Suppressor macrophage (primary cell): ENCODE results near the gene CASKIN1.

ENCODE experiments used
- DNase-seq, 4 experiments: peaks; one replicate each; pipeline ENCODE4 v3.0.0-alpha.2; 2020 to 2022

Gene CASKIN1

DNA sequence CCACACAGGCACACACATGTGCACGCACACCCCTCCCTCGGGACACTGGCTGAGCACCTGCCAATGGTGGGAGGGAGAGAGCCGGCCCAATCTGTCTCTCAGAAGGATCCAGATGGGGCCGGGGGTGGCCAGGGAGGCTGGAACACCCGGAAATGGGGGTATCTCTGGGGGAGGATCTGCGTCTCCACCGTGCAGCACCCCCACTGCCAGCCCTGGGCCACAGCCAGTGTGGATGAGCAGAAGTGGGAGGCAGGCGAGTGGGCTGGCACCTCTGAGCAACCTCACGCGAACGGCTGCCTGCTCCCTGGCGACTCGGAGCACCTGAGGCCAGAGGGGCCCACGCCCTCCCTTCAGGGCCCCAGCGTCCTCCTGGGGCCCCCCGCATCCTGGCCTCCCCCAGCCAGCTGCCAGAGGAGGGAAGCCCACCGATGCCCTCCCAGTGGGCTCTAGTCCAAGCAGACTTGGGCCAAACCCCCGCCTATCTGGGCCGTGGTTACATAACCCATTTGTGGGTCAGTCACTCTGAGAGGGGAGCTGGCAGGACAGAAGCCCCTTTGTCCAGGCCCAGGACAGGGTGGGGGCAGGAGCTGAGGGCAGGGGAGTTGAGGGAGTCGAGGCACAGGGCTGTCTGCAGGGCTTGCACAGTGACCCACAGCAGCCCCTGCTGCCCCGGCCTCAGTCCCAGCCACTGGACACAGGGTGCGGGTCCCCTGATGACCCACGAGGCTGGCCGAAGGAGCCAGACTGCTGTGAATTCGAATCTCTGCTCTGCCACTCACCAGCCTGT lies 5.6 kb downstream of the CASKIN1 start:
- DNase-seq, result no peak

DNA sequence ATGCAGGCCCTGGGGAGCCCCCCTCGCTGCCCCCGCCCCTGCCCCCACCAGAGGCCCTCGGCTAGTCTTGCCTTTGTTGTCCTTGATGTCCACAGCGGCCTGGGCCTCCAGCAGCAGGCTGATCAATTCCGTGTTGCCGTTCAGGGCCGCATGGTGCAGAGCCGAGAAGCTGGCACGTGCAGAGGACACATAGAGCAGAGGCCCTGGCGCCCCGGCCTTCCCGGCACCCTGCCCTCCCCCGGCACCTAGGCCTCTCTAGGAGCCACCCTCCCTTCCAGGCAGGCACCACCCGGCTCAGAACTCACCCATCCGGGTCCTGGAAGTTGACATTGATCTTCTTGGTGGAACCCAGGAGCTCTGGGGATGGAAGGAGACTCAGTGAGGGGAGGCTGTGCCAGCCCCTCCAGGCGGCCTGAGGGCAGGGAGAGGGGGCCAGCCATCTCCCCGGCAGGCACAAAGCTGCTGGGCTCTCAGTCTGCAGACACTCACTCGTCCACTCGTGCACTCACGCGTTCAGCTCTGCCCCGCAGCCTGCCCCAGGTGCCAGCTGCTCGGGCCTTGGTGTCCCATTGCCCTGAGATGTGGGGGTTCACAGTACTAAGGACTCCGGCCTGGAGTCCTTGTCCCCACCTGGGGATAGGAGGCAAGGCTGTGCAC lies 6.3 kb downstream of the CASKIN1 start:
- no peak for DNase-seq

DNA sequence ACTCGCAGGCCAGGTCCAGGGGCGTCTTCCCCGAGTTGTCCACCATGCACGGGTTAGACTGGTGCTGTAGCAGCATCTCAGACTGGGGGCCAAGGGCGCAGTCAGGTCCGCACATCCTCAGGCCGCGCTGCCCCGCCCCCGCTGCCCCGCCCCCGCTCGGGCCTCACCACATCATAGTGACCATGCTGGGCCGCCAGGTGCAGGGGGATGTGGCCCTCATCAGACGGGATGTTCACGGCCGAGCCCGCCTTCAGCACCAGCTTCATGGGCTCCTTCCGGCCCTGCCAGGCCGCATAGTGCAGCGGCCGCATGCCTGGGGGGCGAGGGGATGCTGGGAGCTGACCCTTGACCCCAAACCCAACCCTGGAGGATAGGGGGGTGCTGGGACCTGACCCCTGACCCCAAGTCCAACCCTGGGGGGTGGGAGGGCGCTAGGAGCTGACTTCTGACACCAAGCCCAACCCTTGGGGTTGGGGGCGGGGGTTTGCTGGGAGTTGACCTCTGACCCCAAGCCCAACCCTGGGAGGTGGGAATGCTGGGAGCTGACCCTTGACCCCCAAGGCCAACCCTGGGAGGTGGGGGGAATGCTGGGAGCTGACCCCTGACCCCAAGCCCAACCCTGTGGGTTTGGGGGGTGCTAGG lies 7.0 kb downstream of the CASKIN1 start:
- no peak for DNase-seq

DNA sequence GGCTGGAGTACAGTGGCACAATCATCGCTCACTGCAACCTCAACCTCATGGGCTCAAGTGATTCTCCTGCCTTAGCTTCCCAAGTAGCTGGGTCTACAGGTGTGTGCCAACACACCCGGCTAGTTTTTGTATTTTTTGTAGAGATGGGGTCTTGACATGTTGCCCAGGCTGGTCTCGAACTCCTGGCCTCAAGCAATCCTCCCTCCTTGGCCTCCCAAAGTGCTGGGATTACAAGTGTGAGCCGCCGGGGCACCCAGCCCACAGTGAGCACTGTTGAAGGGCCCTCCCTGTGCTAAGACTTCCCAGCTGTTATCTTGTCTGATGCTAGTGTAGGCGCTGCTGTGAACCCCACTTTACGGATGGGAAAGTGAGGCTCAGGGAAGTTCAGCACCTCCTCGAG lies 8.0 kb downstream of the CASKIN1 start:
- no peak for DNase-seq

DNA sequence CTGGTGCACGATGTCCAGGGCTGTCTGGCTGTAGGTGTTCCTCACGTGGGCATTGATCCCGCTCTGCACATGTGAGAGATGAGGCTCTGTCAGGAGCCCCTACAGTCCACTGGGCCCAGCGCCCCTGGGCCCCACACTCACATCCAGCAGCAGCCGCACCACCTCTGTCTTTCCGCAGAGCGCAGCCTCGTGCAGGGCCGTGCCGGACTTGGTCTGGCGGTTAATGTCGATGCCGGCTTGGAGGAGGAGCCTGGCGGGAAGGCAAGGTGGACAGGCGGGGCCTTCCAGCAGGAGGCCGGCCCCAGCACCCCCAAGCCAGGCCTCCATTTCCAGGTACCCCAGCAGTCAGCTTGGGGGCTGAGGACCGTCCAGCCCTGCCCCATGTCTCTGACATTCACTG lies 9.2 kb downstream of the CASKIN1 start:
- DNase-seq, result no peak

DNA sequence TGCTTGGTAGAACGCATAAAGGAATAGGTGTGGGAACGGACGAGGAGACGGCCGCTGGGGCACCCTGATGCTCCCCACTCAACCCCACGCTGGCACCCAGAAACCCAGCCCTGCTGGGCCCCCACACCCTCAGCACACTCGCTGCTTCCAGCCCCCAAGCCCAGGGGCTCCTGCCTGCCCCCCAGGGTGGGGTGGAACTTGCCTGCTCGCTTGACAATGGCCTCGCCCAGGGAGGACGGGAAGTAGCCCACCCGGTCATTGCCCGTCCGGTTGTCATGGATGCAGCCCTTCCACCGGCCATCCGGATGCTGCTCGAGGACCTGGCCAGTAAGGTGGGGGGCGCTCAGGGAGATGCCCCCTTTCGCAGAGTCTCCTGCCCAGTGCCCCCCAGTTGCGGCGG lies 9.9 kb downstream of the CASKIN1 start:
- DNase-seq, result no peak

DNA sequence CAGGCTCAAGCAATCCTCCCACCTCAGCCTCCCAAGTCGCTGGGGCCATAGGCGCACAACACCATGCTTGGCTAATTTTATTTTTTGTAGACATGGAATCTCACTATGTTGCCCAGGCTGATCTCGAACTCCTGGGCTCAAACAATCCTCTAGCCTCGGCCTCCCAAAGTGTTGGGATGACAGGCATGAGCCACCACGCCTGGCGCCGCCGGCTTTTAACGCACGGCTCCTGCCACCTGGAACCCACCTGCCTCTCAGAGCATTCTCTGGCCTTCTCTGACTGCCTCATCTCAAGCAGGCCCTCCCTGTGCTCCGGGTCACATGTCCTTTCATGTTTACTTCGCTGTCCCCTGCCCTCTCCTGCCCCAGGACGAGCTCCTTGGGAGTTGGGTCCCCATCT lies 10.3 kb downstream of the CASKIN1 start:
- no peak for DNase-seq

DNA sequence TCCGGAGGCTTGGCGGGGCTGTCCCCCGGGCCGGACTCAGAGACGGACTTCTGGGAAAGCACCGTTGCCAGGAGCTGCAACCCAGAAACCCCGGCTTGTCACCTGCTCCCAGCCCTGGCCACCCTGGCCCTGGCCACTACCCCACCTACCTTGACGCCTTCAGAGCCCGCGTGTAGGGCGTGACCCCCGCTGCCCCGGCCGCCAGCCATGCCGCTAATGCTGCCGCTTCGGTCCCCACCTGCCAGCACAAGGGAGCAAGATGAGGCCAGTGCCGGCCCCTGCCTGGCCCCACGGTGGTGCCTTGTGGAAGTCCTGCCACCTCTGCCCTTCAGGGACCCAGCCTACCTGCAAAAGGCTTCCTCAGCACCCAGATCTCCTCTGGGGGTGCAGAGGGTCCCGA lies 11.4 kb downstream of the CASKIN1 start:
- no peak for DNase-seq

DNA sequence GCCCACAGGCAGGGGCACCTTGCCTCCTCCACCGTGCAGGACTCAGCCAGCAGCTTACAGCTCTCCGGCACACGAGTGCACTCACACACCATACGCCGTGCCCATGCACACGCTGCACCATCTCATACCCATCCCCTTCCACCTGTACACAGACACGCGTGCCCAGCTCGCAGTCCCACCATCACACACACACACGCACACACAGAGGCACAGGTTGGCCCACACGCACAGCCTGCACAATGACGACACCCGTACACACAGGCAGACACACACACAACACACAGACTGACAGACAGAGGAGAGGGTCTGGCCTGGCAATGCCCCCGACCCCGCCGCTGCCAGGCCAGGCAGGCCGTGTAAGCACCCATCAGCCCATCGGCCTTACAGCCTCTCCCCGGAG lies 12.1 kb downstream of the CASKIN1 start:
- DNase-seq, result no peak

DNA sequence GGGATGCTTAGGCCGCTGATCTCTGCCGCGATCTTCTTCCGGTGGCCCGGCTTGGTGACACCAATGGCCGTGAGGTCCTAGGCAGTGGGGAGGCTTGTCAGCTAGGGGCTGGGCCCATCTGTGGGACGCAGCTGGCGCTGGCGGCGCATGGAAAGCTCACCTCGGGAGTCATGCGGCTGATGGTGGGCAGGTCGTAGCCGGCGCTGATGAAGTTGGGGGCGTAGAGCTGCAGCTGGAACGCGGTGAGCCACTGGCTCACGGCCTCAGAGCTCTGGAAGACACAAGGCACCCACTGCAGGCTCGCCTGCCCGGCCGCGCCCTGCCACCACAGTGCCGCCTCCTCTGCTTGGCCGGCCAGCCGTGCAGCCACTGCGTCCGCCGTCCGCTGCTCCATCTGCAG lies 12.7 kb downstream of the CASKIN1 start:
- DNase-seq, result no peak

DNA sequence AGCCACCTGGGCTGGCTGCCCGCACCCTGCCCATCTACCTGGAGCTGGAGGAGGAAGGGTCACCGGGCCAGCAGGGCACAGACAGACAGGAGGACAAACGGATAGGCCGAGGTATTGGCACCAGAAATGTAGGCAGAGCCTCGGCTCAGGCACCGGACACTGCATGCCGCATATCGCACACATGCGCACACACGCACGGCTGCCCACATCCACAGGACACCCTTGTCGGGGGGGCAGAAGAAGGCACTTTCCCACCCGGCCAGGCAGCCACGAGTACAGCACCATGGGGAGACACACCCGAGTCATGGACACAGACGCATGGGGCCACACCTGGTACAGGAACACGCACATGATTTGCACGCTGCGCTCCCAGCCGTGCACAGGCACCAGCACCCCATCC lies 14.5 kb downstream of the CASKIN1 start:
- DNase-seq, result no peak

DNA sequence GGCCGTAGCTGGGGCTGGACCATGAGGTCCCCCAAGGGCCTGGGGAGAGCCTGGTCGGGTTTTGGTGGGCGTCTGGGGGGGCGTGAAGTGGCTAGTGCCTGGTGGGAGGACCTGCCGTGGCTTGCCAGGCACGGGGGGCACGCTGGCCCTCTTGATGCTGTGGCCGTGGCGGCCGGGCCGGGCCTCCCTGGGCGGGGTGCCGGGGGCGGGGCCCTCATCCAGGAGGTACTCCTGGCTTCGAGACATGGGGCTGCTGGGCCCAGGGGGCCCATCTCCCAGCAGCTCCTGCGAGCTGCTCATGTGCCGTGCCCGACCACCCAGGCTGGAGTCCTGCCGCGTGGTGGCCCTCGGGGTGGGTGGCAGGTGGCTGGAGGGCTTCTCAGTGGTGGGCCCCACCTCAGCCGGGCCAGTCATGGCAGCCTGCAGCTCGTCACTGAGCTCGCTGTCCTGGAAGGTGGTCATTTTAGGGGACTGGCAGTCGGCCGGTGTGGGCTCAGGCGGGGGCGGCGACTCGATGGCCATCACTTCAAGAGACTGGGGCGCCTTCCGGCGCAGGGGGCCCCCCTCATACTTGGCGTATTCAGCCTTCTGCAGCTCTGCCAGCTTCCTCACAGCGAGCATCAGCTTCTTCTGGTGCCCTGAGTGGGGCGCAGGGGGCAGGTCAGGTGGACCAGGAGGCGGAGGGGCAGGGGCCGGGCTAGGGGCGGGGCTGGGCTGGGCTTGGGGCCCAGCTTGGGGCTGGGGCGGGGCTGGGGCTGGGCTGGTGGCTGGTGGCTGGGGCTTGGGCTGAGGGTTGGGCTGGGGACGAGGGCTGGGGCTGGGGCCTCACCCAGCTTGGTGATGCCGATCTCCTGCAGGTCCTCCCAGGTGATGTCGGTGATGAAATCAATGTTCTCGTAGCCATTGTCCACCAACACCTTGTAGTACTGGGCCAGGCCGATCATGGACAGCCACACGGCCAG lies 15.2 kb downstream of the CASKIN1 start:
- DNase-seq, result no peak

DNA sequence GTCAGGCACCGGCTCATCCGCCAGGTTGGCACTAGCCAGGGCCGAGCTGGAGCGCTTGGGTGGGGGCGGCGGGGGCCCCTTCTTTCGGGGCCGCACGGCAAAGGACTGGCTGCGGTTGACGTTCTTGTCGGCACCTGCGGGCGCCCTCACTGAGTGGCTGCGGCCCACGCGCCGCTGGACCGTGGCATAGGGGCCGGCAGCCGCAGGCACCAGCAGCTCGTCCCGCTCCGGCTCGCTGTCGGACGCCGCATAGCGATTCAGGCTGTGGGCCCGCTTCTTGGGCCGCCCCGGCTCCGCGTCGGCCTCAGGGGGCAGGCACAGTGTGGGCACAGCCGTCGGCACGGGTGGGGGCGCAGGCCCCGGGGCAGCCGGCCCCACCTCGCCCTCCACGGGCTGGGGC lies 15.9 kb downstream of the CASKIN1 start:
- no peak for DNase-seq

DNA sequence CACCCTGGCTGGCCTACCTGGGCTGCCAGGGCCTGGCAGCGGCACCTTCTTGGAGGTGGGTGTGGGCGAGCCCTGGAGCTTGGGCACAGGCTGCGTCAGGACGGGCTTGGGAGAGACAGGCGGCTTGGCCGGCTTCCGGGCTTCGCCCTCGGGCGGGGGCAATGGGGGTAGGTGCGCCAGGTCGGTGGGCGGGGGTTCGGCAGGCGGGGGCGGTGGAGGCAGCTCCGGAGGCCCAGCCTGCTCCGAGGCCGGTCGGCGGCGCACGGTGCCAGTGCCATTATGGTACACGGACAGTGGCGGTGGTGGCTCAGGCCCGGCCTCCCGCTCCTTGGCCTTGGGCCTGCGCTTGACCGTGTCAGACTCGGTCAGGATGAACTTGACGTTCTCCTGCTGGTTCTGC lies 16.8 kb downstream of the CASKIN1 start:
- DNase-seq, result no peak

DNA sequence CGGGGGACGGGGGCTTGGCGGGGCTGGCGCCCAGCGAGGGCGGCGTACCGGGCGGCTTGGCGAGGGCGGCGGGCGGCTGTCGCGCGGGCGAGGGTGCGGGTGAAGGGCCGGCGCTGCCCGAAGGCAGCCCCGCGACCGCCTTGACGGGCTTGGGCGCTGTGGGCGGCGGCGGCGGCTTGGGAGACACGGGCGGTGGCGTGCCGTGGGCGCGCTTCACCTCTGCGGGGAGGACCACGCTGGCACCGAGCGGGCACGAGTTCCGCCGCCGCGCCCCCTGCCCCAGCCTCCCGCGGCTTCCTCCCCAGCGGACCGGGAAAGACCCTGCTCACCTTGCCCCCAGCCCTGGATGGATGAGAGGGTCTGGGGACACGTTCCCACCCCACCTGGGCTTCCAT lies 17.3 kb downstream of the CASKIN1 start:
- no peak for DNase-seq

DNA sequence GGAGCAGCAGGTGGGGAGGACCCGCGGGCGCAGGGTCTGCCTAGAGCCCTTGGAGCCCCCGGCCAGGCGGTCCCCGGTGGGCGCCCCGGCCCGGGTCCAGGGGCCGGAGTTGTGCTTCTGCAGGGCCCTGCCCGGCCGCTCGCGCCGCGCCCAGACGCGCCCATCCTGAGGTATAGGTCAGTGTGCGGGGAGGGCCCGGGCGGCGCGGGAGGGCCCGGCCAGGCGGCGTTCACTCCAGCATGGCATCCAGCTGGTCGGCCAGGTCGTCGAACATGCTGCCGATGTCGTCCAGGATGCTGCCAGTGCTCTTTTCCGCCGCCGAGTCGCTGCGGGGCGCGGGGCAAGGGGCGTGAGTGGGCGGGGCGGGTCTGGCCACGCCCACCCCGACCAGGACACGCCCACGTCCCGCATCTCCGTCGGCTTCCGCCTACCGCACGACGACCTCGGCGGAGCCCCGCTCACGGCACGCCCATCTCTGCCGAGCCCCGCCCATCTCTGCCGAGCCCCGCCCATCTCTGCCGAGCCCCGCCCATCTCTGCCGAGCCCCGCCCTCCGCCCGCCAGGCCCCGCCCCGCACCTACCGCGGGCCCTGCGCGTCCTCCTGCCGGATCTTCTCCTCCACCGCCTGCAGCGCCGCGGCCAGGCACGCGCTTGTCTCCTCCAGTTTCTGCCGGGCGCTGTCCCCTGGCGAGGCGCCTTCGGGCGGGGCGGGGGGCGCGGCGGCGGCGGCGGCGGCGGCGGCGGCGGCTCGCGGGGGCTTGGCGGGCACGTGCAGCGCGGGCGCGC lies 17.9 kb downstream of the CASKIN1 start:
- peak; percentile 16 to 67 (median 38) for DNase-seq

DNA sequence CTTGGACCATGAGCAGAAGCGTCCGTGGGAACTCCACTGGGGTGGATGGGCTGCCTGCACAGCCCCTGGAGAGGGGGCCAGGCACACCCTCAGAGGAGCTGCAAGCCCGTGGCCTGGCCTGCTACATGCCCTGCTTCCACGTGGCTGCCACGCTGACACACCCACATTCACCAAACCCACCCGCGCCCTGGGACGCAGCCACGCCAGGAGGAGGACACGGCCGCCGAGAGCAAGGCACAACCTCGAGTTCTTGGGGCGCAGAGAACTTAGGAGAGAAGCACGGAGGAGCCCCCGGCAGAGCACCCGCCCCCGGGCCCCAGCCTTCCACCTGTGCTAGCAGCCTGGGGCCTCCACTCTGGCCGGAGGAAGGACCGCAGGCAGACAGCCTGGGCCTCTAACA lies 18.8 kb downstream of the CASKIN1 start:
- DNase-seq, result no peak

DNA sequence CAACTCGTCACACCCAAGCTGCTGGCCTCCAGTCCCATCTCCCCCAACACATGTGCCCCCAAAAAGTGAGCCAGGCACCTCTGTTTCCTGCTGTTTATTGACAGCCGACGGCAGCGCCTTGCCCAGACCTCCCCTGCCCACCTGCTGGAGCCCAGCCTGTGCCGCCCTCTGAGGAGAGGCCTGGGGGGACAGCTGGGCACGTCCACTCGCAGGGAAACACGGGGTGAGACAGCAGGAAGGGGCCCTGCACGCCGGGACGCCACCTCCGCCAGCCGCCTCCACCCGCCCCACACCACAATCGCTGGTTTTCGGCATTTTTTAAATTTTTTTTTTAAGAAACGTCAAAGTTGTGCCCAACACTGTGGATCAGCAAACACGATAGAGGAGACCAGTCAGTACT lies 19.3 kb downstream of the CASKIN1 start:
- no peak for DNase-seq

DNA sequence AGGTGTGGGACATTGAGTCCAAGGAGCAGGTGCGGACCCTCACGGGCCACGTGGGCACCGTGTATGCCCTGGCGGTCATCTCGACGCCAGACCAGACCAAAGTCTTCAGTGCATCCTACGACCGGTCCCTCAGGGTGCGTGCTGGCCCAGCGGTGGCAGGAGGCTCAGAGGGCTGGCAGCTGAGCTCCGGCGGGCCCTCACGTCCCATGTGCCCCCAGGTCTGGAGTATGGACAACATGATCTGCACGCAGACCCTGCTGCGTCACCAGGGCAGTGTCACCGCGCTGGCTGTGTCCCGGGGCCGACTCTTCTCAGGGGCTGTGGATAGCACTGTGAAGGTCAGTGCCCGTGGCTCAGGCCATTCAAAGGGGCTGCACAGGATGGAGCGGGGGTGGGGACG lies 20.4 kb downstream of the CASKIN1 start:
- no peak for DNase-seq

DNA sequence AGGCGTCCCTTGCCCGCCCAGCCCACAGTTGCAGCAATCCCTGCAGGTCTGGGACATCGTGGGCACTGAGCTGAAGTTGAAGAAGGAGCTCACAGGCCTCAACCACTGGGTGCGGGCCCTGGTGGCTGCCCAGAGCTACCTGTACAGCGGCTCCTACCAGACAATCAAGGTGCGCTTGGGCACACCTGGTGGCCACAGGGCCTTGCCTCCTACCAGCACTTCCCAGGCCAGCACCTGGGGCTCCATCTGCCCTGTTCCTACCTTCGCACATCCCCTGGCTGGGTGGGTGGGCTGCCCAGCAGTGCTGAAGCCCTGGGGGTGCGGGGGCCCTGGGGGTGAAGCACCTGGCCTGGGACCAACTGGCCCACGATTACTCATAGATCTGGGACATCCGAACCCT lies 21.0 kb downstream of the CASKIN1 start:
- DNase-seq, result no peak

DNA sequence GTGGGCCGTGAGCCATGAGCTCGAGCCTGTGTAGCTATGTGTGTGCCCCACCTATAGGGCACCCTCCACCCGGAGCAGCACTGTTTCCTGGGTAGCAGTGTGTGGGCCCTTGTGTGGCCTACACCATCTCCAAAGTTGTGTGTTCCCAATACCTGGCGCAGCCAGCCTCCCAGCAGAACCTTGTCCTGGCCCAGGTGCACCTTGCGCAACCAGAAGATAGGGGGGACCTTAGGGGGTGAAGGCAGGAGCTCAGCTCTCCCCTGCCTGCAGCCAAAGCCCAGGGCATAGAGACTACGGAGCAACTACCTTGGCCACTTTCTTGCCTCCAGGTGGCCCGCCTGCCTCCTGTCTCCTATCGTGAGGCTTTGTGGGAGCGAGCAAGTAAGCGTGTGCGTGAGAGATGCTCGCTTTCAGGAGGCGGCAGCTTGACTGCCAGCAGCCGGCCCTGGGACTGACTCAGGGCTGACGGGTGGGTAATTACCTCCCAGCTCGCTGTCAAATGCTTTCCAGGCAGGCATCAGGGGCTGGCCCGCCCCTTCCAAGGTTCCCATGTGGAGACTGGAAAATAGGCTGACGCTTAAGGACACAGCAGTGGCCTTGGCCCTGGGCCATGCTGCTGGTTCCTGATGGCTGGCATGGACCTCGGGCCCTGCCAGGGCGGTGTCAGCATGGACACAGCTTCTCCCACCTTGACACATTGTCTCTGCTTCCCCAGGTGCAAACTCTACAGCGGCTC lies 21.8 kb downstream of the CASKIN1 start:
- no peak for DNase-seq
